ENCODE results near the gene MAML3.

The MAML3 gene

GRCh38 chr4:140115140-140115539, 38.8 kb downstream of the MAML3 start:
- TF ChIP-seq CTCF (IDR thresholded peaks at IDR 0.05), result no peak

- no peak for TF ChIP-seq CTCF (IDR thresholded peaks at IDR 0.05)
These were observed 40.3 kb downstream of the MAML3 start for GRCh38 chr4:140113653-140114052.

- TF ChIP-seq CTCF (IDR thresholded peaks at IDR 0.05), result no peak
These were observed 41.4 kb downstream of the MAML3 start for GRCh38 chr4:140112576-140112975.

- TF ChIP-seq CTCF (IDR thresholded peaks at IDR 0.05), result no peak
These were observed 42.7 kb downstream of the MAML3 start for GRCh38 chr4:140111256-140111655.

GRCh38 chr4:140110542-140111215, 43.3 kb downstream of the MAML3 start:
- TF ChIP-seq CTCF (IDR thresholded peaks at IDR 0.05), result no peak

GRCh38 chr4:140109737-140110136, 44.2 kb downstream of the MAML3 start:
- TF ChIP-seq CTCF (IDR thresholded peaks at IDR 0.05), result no peak

GRCh38 chr4:140109292-140109691, 44.7 kb downstream of the MAML3 start:
- TF ChIP-seq CTCF (IDR thresholded peaks at IDR 0.05), result no peak

- TF ChIP-seq CTCF (IDR thresholded peaks at IDR 0.05), result no peak
These were observed 45.2 kb downstream of the MAML3 start for GRCh38 chr4:140108713-140109230.

All from LNCAP (cell line).